Esophagus squamous epithelium (tissue), 4 donors: ENCODE results near the gene PCDHA3.
"Not testable (repeated sequence)": the region's sequence is repeated elsewhere in the genome, so short reads cannot be mapped to it uniquely, and the experiment has no call there.

ENCODE experiments used
- POLR2A ChIP-seq, 4 donors: fragments of 450-650 bp; IDR thresholded peaks; one replicate each; pipeline ENCODE4 v1.6.1; 2017; ENCODE audit warnings: antibody characterized with exemption in 4 of 4, mild to moderate bottlenecking in 4 of 4, moderate library complexity in 3 of 4
- TF ChIP-seq, protein P1 (sequence below), 6 experiments: fragments of 450-650 bp in 4 of 6; fragments of 200-600 bp in 2 of 6; sonication (generic) in 2 of 6; IDR thresholded peaks; one replicate each; pipeline ENCODE4 v1.5.1; 2016 to 2019; ENCODE audit warnings: antibody characterized with exemption in 6 of 6, mild to moderate bottlenecking in 4 of 6, moderate library complexity in 4 of 6

DNA sequence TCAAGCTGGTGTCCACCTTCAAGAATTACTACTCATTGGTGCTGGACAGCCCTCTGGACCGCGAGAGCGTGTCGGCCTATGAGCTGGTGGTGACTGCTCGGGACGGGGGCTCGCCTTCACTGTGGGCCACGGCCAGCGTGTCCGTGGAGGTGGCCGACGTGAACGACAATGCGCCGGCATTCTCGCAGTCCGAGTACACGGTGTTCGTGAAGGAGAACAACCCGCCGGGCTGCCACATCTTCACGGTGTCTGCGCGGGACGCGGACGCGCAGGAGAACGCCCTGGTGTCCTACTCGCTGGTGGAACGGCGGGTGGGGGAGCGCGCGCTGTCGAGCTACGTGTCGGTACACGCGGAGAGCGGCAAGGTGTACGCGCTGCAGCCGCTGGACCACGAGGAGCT, 1.5 kb downstream of the PCDHA3 start:
- TF ChIP-seq, protein P1, sequence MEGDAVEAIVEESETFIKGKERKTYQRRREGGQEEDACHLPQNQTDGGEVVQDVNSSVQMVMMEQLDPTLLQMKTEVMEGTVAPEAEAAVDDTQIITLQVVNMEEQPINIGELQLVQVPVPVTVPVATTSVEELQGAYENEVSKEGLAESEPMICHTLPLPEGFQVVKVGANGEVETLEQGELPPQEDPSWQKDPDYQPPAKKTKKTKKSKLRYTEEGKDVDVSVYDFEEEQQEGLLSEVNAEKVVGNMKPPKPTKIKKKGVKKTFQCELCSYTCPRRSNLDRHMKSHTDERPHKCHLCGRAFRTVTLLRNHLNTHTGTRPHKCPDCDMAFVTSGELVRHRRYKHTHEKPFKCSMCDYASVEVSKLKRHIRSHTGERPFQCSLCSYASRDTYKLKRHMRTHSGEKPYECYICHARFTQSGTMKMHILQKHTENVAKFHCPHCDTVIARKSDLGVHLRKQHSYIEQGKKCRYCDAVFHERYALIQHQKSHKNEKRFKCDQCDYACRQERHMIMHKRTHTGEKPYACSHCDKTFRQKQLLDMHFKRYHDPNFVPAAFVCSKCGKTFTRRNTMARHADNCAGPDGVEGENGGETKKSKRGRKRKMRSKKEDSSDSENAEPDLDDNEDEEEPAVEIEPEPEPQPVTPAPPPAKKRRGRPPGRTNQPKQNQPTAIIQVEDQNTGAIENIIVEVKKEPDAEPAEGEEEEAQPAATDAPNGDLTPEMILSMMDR (IDR thresholded peaks at IDR 0.05) = not testable (repeated sequence)
- TF ChIP-seq POLR2A (IDR thresholded peaks at IDR 0.05) = not testable (repeated sequence)
